Heart left ventricle (tissue), 13 donors: ENCODE results near the gene ATXN7L1.

Source experiments
- POLR2A ChIP-seq, 2 donors: fragments of 450-650 bp; IDR thresholded peaks; one replicate each; pipeline ENCODE4 v1.6.1; 2017; ENCODE audit warnings: antibody characterized with exemption in 2 of 2, mild to moderate bottlenecking in 2 of 2, moderate library complexity in 2 of 2
- TF ChIP-seq, protein P1 (sequence below), 12 donors: fragments of 200-600 bp; sonication (generic) in 4 of 12; IDR thresholded peaks; one replicate each; pipeline versions ENCODE4 v1.5.0 to v1.8.0; 2018 to 2022; ENCODE audit warnings: antibody characterized with exemption in 12 of 12, mild to moderate bottlenecking in 5 of 12
- donor health status: ischemic (EF 13 %, LVEDD 7.1; RV severe dilation, severe dysfunction).
- donor health status: DM: no; HTN: yes; CAD: no.
- donor health status: DM: no; HTN: no; CAD: no.
- donor health status: ischemic (EF 25% LVEDD 6.9; RV normal size, moderate dysfunction).
- donor health status: ischemic (EF 25% LVEDD 5.7; RV mildly dilated, moderate dysfunction).
- donor health status: ischemic (EF 35%, LVEDD 5.7; RV mildly dilated, moderate dysfunction).
- donor health status: nonischemic (EF 11% LVEDD 7.7; RV severe dilation, severe dysfunction).
- donor health status: DM: yes; HTN: yes; CAD: no.
- donor health status: PGD.
- donor health status: ischemic (EF 29% LVEDD 5.4; RV normal size, mild dysfunction).
- donor health status: nonischemic (EF 23%, LVEDD 6.1; RV moderate dilation, normal function).

DNA sequence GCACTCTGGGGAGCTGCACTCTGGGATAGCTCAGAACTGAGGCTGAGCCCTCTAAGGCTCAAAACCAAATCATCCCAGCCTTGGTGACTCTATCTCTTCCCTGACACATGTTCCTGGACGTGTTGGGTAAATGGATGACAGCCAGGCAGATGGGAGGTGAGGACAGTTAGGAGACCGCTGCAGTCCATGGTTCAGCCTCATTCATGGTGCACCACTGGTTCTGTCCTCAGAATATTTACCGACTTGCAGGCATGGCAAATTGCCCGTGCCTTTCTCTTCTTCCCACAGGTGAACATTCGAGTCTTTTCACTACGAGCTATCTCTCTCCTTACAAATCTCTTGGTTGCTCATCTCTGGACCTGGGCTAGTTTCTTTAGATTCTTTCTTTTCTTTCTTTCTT lies 214.8 kb downstream of the ATXN7L1 start:
- TF ChIP-seq, protein P1, sequence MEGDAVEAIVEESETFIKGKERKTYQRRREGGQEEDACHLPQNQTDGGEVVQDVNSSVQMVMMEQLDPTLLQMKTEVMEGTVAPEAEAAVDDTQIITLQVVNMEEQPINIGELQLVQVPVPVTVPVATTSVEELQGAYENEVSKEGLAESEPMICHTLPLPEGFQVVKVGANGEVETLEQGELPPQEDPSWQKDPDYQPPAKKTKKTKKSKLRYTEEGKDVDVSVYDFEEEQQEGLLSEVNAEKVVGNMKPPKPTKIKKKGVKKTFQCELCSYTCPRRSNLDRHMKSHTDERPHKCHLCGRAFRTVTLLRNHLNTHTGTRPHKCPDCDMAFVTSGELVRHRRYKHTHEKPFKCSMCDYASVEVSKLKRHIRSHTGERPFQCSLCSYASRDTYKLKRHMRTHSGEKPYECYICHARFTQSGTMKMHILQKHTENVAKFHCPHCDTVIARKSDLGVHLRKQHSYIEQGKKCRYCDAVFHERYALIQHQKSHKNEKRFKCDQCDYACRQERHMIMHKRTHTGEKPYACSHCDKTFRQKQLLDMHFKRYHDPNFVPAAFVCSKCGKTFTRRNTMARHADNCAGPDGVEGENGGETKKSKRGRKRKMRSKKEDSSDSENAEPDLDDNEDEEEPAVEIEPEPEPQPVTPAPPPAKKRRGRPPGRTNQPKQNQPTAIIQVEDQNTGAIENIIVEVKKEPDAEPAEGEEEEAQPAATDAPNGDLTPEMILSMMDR (IDR thresholded peaks at IDR 0.05): no peak
- TF ChIP-seq POLR2A (IDR thresholded peaks at IDR 0.05): no peak
